HG03521 (cell line): ENCODE measurements around the gene KIF12.
"Not testable (repeated sequence)": the region's sequence is repeated elsewhere in the genome, so short reads cannot be mapped to it uniquely, and the experiment has no call there.

Source experiments
- ATAC-seq: cut with Tn5 transposase; IDR thresholded peaks from one replicate; pipeline ENCODE4 v1.9.1; 2021; ENCODE audit warnings: mild to moderate bottlenecking, moderate library complexity; ENCODE audit not compliant: unreplicated experiment

Gene KIF12

DNA sequence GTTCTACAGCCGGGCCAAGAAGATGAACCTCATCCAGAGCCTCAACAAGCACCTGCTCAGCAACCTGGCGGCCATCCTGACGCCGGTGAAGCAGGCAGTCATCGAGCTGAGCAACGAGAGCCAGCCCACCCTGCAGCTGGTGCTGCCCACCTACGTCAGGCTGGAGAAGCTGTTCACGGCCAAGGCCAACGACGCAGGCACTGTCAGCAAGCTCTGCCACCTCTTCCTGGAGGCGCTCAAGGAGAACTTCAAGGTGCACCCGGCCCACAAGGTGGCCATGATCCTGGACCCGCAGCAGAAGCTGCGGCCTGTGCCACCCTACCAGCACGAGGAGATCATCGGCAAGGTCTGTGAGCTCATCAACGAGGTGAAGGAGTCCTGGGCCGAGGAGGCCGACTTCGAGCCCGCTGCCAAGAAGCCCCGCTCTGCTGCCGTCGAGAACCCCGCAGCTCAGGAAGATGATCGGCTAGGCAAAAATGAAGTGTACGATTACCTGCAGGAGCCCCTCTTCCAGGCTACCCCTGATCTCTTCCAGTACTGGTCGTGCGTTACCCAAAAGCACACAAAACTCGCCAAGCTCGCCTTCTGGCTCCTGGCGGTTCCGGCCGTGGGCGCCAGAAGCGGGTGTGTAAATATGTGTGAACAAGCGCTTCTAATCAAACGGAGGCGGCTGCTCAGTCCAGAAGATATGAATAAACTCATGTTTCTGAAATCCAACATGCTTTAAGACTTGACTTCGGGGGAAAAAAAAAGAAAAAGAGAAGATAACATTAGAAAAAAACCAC is 49.5 kb downstream of the KIF12 start:
- no peak for ATAC-seq

- ATAC-seq: no peak
Measured at GRCh38 chr9:114048533-114049415, 50.3 kb downstream of the KIF12 start.

- ATAC-seq: no peak
Measured at GRCh38 chr9:114047717-114048116, 51.4 kb downstream of the KIF12 start.

DNA sequence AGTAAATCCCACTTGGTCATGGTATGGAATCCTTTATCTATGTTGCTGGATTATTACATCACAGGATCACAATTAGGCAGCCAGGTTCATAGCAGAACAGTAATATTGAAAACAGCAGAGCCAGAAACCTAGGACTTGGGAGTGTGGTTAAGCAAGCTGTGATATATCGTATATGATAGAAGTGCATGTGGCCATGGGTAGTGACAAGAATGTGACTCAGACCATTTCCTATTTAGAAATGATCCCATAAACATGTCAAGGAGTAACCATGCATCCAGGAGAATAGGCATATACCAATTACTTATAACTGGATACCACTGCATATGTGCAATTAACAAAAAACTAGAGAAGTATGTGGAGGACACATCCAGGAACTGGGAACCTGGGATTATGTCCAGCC is 52.2 kb downstream of the KIF12 start:
- ATAC-seq: no peak

GRCh38 chr9:114046237-114046755 is 52.8 kb downstream of the KIF12 start:
- ATAC-seq: no peak

- not testable (repeated sequence) for ATAC-seq
Measured at GRCh38 chr9:114043660-114044059, 55.4 kb downstream of the KIF12 start.
